GM12874 (cell line): ENCODE data around the gene TMEM81.

Source experiments
- CTCF ChIP-seq: IDR thresholded peaks from 2 replicates; pipeline ENCODE4 v1.5.1; 2011; ENCODE audit warnings: low read depth, mild to moderate bottlenecking, control low read depth, low read length, moderate library complexity; ENCODE audit not compliant: insufficient read depth

The TMEM81 gene

GRCh38 chr1:205061227-205061626, 23.0 kb downstream of the TMEM81 start:
- TF ChIP-seq CTCF = no peak

- TF ChIP-seq CTCF = no peak
Observed at GRCh38 chr1:205060746-205061145, 23.5 kb downstream of the TMEM81 start.

GRCh38 chr1:205059660-205060059, 24.6 kb downstream of the TMEM81 start:
- no peak for TF ChIP-seq CTCF

- no peak for TF ChIP-seq CTCF
Observed at GRCh38 chr1:205058853-205059252, 25.4 kb downstream of the TMEM81 start.

GRCh38 chr1:205057808-205058575, 26.3 kb downstream of the TMEM81 start:
- no peak for TF ChIP-seq CTCF

GRCh38 chr1:205056956-205057568, 27.2 kb downstream of the TMEM81 start:
- TF ChIP-seq CTCF = no peak

GRCh38 chr1:205056188-205056611, 28.1 kb downstream of the TMEM81 start:
- no peak for TF ChIP-seq CTCF
